Cortex of kidney (tissue), 1 donor: Measurements from ENCODE around the gene NFIX.

Source experiments
- DNase-seq: peaks from one replicate; lab custom pipeline; 2025; lab: John Stamatoyannopoulos, UW

Gene NFIX

DNA sequence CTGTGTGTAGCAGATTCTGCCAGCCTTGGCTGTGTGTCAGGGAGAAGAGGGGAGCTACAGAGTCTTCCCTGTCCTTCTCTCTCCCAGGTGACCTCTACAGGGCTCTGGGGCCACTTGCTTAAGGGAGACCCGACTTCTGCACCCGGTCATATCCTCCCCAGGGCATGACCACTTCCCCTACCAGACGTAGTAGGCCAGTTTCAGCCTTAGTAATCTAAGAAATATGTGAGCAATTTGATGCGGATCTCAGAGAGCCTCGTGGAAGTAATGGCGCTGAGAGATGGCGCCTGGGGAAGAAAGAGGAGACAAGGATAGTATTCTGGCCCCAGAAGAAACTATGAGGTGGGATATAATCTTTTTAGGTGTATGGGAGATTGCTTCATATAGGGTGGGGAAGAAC, 41.9 kb downstream of the NFIX start:
- DNase-seq, result no peak

DNA sequence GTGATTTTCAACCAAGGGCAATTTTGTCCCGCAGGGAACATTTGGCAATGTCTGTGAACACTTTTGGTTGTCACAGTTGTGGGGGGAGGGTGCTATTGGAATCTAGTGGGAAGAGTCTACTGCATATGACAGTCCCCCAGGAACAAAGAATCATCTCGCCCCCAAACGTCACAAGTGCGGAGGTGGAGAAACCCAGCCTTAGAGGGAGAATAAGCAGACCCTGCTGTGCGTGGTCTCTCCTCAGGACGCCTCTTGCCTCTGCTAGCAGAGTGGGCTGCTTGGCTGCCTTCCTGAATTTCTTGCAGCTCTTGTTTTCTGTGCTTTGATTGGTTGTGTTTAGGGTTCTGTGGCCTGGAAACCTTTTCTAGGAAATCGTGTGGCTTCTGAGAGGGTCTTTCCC, 42.5 kb downstream of the NFIX start:
- DNase-seq, result no peak

DNA sequence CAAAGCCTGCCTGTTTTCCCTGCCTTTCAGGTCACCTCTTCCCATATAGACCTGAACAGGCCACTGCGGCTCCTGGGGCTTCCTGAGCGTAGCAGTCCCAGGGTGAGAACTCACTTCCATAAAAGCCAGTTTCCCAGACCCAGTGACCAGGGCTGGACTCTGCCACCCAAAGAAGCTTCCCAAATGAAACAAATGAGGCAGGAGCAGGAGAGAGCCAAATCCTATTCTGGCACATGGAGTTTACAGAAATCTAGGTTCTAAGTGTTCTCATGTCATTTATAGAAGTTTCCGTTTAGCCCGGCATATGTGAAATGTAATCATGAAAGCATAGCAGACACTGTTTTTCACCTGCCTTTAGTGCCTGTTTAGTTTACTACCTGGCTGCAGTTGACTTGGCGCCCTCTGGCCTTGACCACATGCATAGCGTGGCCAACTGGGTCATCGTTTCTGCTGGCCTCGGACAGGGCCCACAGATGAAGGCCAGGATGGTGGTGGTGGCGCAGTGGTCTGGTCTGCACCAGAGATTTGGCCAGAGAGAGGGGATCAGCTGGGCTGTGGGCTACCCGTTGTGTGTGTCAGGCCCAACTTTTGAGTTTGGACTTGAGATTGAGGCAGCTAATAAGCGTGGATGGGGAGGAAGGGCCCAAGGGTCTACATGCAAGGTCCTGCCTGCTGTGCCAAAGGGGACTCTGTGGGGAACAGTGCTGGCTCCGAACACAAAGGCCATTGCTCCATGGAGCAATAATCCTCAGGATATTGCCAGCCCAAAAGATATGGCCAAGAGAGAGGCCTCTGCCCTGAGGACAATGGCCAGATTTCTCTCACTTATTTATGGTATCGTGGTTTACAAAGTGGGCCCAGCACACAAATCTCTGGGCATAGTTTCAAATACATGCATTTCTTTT, 43.3 kb downstream of the NFIX start:
- DNase-seq, result no peak

- no peak for DNase-seq
Measured at GRCh38 chr19:13039211-13039789, 44.0 kb downstream of the NFIX start.

DNA sequence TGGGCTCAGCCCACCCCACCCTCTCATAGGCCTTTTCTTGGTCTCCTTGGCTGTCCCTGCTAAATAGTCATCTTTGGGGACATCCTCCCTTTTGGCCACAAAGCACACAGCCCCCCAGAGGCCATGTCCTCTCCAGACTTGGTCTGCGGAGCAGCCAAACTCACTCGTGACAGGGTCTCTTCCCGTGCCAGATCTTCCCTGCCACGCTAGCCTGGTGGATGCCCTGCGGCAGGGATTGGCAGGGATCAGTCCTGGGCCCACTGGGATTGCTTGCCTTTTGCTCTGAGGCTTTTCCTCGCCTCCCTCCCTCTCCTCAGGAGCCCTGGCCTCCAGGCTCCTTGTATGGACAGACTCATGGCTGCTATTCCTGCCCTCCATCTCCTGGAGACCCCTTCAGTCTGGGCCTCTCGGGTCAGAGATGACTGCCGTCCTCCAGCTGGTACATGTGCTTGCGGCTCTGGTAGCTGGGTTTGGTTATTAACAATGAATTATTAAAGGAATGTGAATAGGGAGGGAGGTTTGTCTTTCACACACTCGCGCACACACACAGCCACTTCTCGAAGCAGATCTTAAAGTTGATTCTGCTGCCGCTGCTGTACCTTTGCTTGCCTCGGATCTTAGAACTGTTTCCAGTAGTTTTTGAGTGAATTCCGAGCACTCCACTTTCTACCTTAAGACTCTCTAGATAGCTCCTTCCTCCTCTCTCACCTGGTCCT, 45.1 kb downstream of the NFIX start:
- no peak for DNase-seq

- DNase-seq, result no peak
Measured at GRCh38 chr19:13040948-13041292, 45.6 kb downstream of the NFIX start.

GRCh38 chr19:13042443-13043130, 47.3 kb downstream of the NFIX start:
- DNase-seq, result no peak

GRCh38 chr19:13043285-13043684, 48.0 kb downstream of the NFIX start:
- no peak for DNase-seq

- DNase-seq, result no peak
Measured at GRCh38 chr19:13044231-13044836, 49.1 kb downstream of the NFIX start.

GRCh38 chr19:13045812-13046211, 50.5 kb downstream of the NFIX start:
- DNase-seq, result no peak

- no peak for DNase-seq
Measured at GRCh38 chr19:13047374-13047773, 52.1 kb downstream of the NFIX start.

DNA sequence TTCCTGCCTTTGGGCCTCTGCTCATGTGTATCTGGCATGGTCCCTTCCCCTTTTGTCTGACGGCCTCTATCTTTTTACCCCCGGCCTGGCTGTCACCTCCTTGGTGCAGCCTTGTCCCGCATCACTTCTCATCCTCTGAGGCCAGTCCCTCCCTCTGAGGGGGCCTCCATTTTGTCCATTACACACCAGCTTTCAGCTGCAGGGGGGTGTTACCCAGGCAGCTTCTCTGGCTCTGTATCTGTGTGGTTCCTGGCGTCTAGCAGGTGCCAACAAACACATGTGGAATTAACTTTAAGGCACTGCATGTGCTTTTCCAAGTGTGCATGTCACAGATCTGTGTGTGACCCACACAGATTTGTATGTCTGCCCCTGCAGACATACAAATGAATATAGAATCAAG, 55.0 kb downstream of the NFIX start:
- DNase-seq, result no peak

GRCh38 chr19:13051557-13052165, 56.4 kb downstream of the NFIX start:
- no peak for DNase-seq

DNA sequence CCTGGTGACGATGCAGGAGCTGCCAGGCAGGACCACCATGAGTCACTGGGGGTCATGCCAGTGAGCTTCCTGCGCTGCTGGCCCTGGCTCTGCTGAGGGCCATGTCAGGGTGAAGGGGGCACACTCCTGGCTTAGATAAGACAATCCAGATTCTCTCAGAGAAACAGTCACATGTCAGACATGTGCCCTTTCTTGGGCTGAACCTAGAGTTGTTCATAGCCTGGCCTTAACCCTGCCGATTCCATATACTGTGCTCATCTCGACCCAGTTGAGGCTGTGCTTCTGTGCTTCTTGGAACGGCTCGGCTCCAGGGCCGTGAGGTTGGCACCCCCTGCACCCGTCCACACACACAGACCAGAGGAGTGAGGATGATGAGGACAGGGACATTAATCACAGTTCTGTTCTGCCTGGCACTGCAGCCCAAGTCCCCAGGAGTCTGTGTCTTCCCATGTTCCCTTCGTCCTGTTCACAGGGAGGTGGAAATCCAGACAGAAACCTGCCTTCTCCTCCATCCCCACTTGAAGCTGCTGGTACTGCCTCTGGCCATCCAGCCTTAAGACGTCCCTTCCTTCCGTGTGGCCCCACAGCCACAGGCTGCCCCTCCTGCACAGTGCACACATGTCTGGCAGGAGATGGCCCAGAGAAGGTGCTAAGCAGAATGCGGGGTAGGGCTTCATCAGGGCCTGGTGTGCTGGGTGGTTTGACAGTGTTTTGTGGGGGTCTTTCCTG, 57.3 kb downstream of the NFIX start:
- no peak for DNase-seq

DNA sequence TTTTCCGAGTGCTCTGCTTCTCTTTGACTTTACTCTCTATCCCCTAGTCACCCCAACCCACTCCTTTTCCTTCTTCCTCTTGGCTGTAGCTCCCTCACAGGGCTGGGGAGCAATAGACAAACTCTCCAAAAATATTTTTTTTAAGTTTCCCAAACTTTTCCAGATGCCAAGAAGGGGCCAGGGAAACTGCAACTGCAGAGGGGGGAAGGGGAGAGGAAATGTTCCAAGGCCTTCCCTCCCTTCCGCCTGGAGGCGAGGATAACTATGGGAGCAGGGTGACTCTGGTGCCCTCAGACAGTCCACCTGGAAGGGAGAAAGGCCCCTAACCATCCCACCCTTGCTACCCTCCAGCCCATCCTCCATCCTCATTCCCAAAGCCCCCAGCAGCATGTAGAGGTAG, 58.0 kb downstream of the NFIX start:
- DNase-seq, result no peak

GRCh38 chr19:13053761-13054625, 58.7 kb downstream of the NFIX start:
- no peak for DNase-seq

GRCh38 chr19:13054626-13055212, 59.4 kb downstream of the NFIX start:
- no peak for DNase-seq

- DNase-seq, result no peak
Measured at GRCh38 chr19:13055213-13056051, 60.2 kb downstream of the NFIX start.
